ENCODE data around the gene ARSB. TPM values are rescaled to one million over a fixed set of nuclear protein-coding genes. Genes with fewer than 3 reads are reported as not detected.
"Not testable (repeated sequence)": the region's sequence is repeated elsewhere in the genome, so short reads cannot be mapped to it uniquely, and the experiment has no call there.

Gene ARSB
- total RNA-seq, 2 experiments from 2014 or later, result 7.6 to 8.0 TPM

- Mint-ChIP-seq H3K4me1 (peaks cover 8% of the 10 kb centered on the region), H3K27me3 (no peaks in the 10 kb centered on the region), H3K27ac (no peak overlapping the region), H3K9me3 (ENCODE audit: low read depth) (no peaks in the 10 kb centered on the region), H3K36me3 (ENCODE audit: low read depth) (no peaks in the 10 kb centered on the region), H3K4me3 (no peak overlapping the region)
- ATAC-seq (no peak), DNase-seq (no peak)
- intact Hi-C loops (cut with DNase I, micrococcal nuclease), result no loop called here
- CTCF ChIA-PET, result no interaction called here
- POLR2A ChIA-PET, result no interaction called here
Observed at GRCh38 chr5:78768781-78769380, 216.2 kb downstream of the ARSB start.

- ATAC-seq (no peak), DNase-seq (no peak)
- H3K4me1 Mint-ChIP-seq, result peaks cover 3% of the 10 kb centered on the region
- CTCF ChIA-PET, result no interaction called here
- H3K36me3 Mint-ChIP-seq (ENCODE audit: low read depth), result no peaks in the 10 kb centered on the region
- POLR2A ChIA-PET, result no interaction called here
- H3K9me3 Mint-ChIP-seq (ENCODE audit: low read depth), result no peaks in the 10 kb centered on the region
- intact Hi-C loops (cut with DNase I, micrococcal nuclease), result no loop called here
- no peak overlapping the region for H3K4me3 Mint-ChIP-seq
- H3K27me3 Mint-ChIP-seq, result no peaks in the 10 kb centered on the region
- no peak overlapping the region for H3K27ac Mint-ChIP-seq
Observed at GRCh38 chr5:78766412-78766762, 218.7 kb downstream of the ARSB start.

GRCh38 chr5:78765756-78766411, 219.2 kb downstream of the ARSB start:
- CTCF ChIA-PET, result no interaction called here
- H3K27me3 Mint-ChIP-seq, result no peaks in the 10 kb centered on the region

GRCh38 chr5:78765116-78765515, 220.0 kb downstream of the ARSB start:
- H3K9me3 Mint-ChIP-seq (ENCODE audit: low read depth), result no peaks in the 10 kb centered on the region
- ATAC-seq (no peak), DNase-seq (no peak)
- no peak overlapping the region for H3K27ac Mint-ChIP-seq
- no peaks in the 10 kb centered on the region for H3K4me1 Mint-ChIP-seq
- H3K27me3 Mint-ChIP-seq, result no peaks in the 10 kb centered on the region
- no peak overlapping the region for H3K4me3 Mint-ChIP-seq
- ChIA-PET CTCF (interaction anchor here (1.1 kb wide), 1 partner anchor 17 kb away, joined by 3 read pairs; no protein-coding TSS in a partner anchor), POLR2A (interaction anchor here (0.6 kb wide), 1 partner anchor 856 kb away, joined by 3 read pairs; no protein-coding TSS in a partner anchor)
- intact Hi-C loops (cut with DNase I, micrococcal nuclease), result no loop called here
- H3K36me3 Mint-ChIP-seq (ENCODE audit: low read depth), result no peaks in the 10 kb centered on the region

More at GRCh38 chr5:78765756-78766411, 219.2 kb downstream of the ARSB start:
- H3K9me3 Mint-ChIP-seq (ENCODE audit: low read depth), result no peaks in the 10 kb centered on the region
- H3K4me1 Mint-ChIP-seq, result no peaks in the 10 kb centered on the region
- POLR2A ChIA-PET, result interaction anchor here (0.6 kb wide), 1 partner anchor 855 kb away, joined by 3 read pairs; no protein-coding TSS in a partner anchor
- H3K36me3 Mint-ChIP-seq (ENCODE audit: low read depth), result no peaks in the 10 kb centered on the region
- H3K4me3 Mint-ChIP-seq, result no peak overlapping the region
- no peak overlapping the region for H3K27ac Mint-ChIP-seq
- no peak for ATAC-seq
- no peak for DNase-seq
- intact Hi-C loops (cut with DNase I, micrococcal nuclease), result no loop called here

GRCh38 chr5:78763659-78764189, 221.4 kb downstream of the ARSB start:
- no peak for ATAC-seq
- intact Hi-C loops (cut with DNase I, micrococcal nuclease), result no loop called here
- no peaks in the 10 kb centered on the region for H3K36me3 Mint-ChIP-seq (ENCODE audit: low read depth)
- CTCF ChIA-PET, result interaction anchor here (0.6 to 1.1 kb wide), 2 partner anchors 16 to 298 kb away, joined by 3 read pairs; no protein-coding TSS in a partner anchor
- H3K27ac Mint-ChIP-seq, result no peak overlapping the region
- no peak for DNase-seq
- H3K27me3 Mint-ChIP-seq, result no peaks in the 10 kb centered on the region
- no peaks in the 10 kb centered on the region for H3K9me3 Mint-ChIP-seq (ENCODE audit: low read depth)
- POLR2A ChIA-PET, result no interaction called here
- peaks cover under 1% of the 10 kb centered on the region for H3K4me1 Mint-ChIP-seq
- no peak overlapping the region for H3K4me3 Mint-ChIP-seq

GRCh38 chr5:78762743-78763142, 222.4 kb downstream of the ARSB start:
- intact Hi-C loops (cut with DNase I, micrococcal nuclease); CTCF ChIA-PET; H3K9me3 Mint-ChIP-seq (ENCODE audit: low read depth); H3K4me3 Mint-ChIP-seq; DNase-seq; H3K36me3 Mint-ChIP-seq (ENCODE audit: low read depth); POLR2A ChIA-PET; ATAC-seq; H3K27ac Mint-ChIP-seq; H3K27me3 Mint-ChIP-seq: not testable (repeated sequence)
- H3K4me1 Mint-ChIP-seq, result peaks cover 10% of the 10 kb centered on the region

- H3K36me3 Mint-ChIP-seq (ENCODE audit: low read depth), result no peaks in the 10 kb centered on the region
- H3K4me1 Mint-ChIP-seq, result peaks cover 19% of the 10 kb centered on the region
- ATAC-seq (no peak), DNase-seq (no peak)
- intact Hi-C loops (cut with DNase I, micrococcal nuclease), result no loop called here
- ChIA-PET POLR2A (no interaction called here), CTCF (no interaction called here)
- no peak overlapping the region for H3K27ac Mint-ChIP-seq
- no peaks in the 10 kb centered on the region for H3K9me3 Mint-ChIP-seq (ENCODE audit: low read depth)
- no peak overlapping the region for H3K4me3 Mint-ChIP-seq
- H3K27me3 Mint-ChIP-seq, result no peaks in the 10 kb centered on the region
Observed at GRCh38 chr5:78761840-78762239, 223.3 kb downstream of the ARSB start.

- ChIA-PET CTCF (interaction anchor here (0.6 to 0.7 kb wide), 2 partner anchors 242 to 394 kb away, joined by 3 to 5 read pairs; no protein-coding TSS in a partner anchor), POLR2A (no interaction called here)
- Mint-ChIP-seq H3K36me3 (ENCODE audit: low read depth) (no peaks in the 10 kb centered on the region), H3K9me3 (ENCODE audit: low read depth) (no peaks in the 10 kb centered on the region), H3K4me3 (no peak overlapping the region), H3K4me1 (peaks cover 19% of the 10 kb centered on the region), H3K27me3 (peaks cover 2% of the 10 kb centered on the region), H3K27ac (no peak overlapping the region)
- intact Hi-C loops (cut with DNase I, micrococcal nuclease), result no loop called here
- ATAC-seq, result no peak
- no peak for DNase-seq
Observed at GRCh38 chr5:78760770-78761169, 224.3 kb downstream of the ARSB start.

- Mint-ChIP-seq H3K27ac (no peak overlapping the region), H3K27me3 (peaks cover 2% of the 10 kb centered on the region), H3K36me3 (ENCODE audit: low read depth) (no peaks in the 10 kb centered on the region), H3K4me3 (no peak overlapping the region), H3K9me3 (ENCODE audit: low read depth) (no peaks in the 10 kb centered on the region), H3K4me1 (peaks cover 19% of the 10 kb centered on the region)
- ChIA-PET POLR2A (no interaction called here), CTCF (interaction anchor here (0.6 kb wide), 1 partner anchor 243 kb away, joined by 3 read pairs; no protein-coding TSS in a partner anchor)
- intact Hi-C loops (cut with DNase I, micrococcal nuclease), result no loop called here
- ATAC-seq (no peak), DNase-seq (no peak)
Observed at GRCh38 chr5:78760366-78760765, 224.7 kb downstream of the ARSB start.

- intact Hi-C loops (cut with DNase I, micrococcal nuclease), result no loop called here
- H3K4me1 Mint-ChIP-seq, result peaks cover 19% of the 10 kb centered on the region
- DNase-seq (peak; percentile 8), ATAC-seq (peak; percentile 77)
- POLR2A ChIA-PET, result interaction anchor here (1.2 kb wide), 1 partner anchor 8 kb away, joined by 3 read pairs; no protein-coding TSS in a partner anchor
- CTCF ChIA-PET, result no interaction called here
- H3K4me3 Mint-ChIP-seq, result no peak overlapping the region
- H3K36me3 Mint-ChIP-seq (ENCODE audit: low read depth), result no peaks in the 10 kb centered on the region
- H3K27me3 Mint-ChIP-seq, result peaks cover 2% of the 10 kb centered on the region
- H3K27ac Mint-ChIP-seq, result no peak overlapping the region
- no peaks in the 10 kb centered on the region for H3K9me3 Mint-ChIP-seq (ENCODE audit: low read depth)
Observed at GRCh38 chr5:78758169-78758839, 226.8 kb downstream of the ARSB start.

GRCh38 chr5:78757269-78758053, 227.6 kb downstream of the ARSB start:
- Mint-ChIP-seq H3K9me3 (ENCODE audit: low read depth) (no peaks in the 10 kb centered on the region), H3K4me3 (no peak overlapping the region)
- CTCF ChIA-PET, result no interaction called here

More at GRCh38 chr5:78757269-78758053, 227.6 kb downstream of the ARSB start:
- ATAC-seq (peak; percentile 73), DNase-seq (peak; percentile 41)
- Mint-ChIP-seq H3K27ac (peak overlapping the region; percentile 45), H3K4me1 (peaks cover 19% of the 10 kb centered on the region), H3K36me3 (ENCODE audit: low read depth) (no peaks in the 10 kb centered on the region), H3K27me3 (peaks cover 2% of the 10 kb centered on the region)
- POLR2A ChIA-PET, result no interaction called here
- intact Hi-C loops (cut with DNase I, micrococcal nuclease), result no loop called here

All from activated CD4-positive, alpha-beta T cell treated with anti-CD3 and anti-CD28 coated beads for 36 hours (primary cell).